Spleen (tissue), 11 donors: ENCODE data around the gene CATSPERB. TPM values are rescaled to one million over a fixed set of nuclear protein-coding genes. Genes with fewer than 3 reads are reported as not detected.

Experiments
- DNase-seq: peaks from one replicate; pipeline ENCODE4 v3.0.0-alpha.2; 2020
- H3K27ac ChIP-seq, 8 donors: fragments of 200-600 bp; sonication (generic) in 7 of 8; 1 replicate in 4 of 8; 2 replicates in 4 of 8; pipeline versions ENCODE4 v1.5.0 to v1.8.0; 2016 to 2021; ENCODE audit warnings: inconsistent platforms in 4 of 8, mild to moderate bottlenecking in 4 of 8, moderate library complexity in 1 of 8
- H3K27me3 ChIP-seq, 7 donors: fragments of 200-600 bp; sonication (generic) in 6 of 7; replicated peaks in 1 of 7; 1 replicate in 4 of 7; 2 replicates in 3 of 7; pipeline versions ENCODE4 v1.5.0 to v1.8.0; 2016 to 2021; ENCODE audit warnings: inconsistent platforms in 3 of 7, mild to moderate bottlenecking in 1 of 7
- H3K36me3 ChIP-seq, 6 donors: fragments of 200-600 bp; sonication (generic) in 5 of 6; 1 replicate in 4 of 6; 2 replicates in 2 of 6; pipeline versions ENCODE4 v1.5.0 to v1.8.0; 2016 to 2021; ENCODE audit warnings: inconsistent platforms in 2 of 6
- H3K4me1 ChIP-seq, 6 donors: fragments of 200-600 bp; sonication (generic) in 5 of 6; 1 replicate in 3 of 6; 2 replicates in 3 of 6; pipeline versions ENCODE4 v1.5.0 to v1.8.0; 2016 to 2021; ENCODE audit warnings: inconsistent platforms in 3 of 6
- H3K4me3 ChIP-seq, 8 donors: fragments of 200-600 bp; sonication (generic) in 7 of 8; 1 replicate in 4 of 8; 2 replicates in 4 of 8; pipeline versions ENCODE4 v1.5.0 to v1.8.0; 2016 to 2021; ENCODE audit warnings: inconsistent platforms in 4 of 8, mild to moderate bottlenecking in 4 of 8, moderate library complexity in 2 of 8
- H3K9me3 ChIP-seq, 8 donors: fragments of 200-600 bp; sonication (generic) in 7 of 8; 1 replicate in 4 of 8; 2 replicates in 4 of 8; pipeline versions ENCODE4 v1.5.0 to v1.8.0; 2016 to 2021; ENCODE audit warnings: inconsistent platforms in 4 of 8
- CTCF ChIP-seq, 11 experiments: fragments of 200-600 bp in 7 of 11; fragments of 450-650 bp in 4 of 11; sonication (generic) in 4 of 11; IDR thresholded peaks in 8 of 11; conservative IDR thresholded peaks in 3 of 11; 1 replicate in 7 of 11; 2 replicates in 4 of 11; pipeline versions ENCODE4 v1.4.0 to v1.8.0; 2016 to 2021; ENCODE audit warnings: antibody characterized with exemption in 11 of 11, inconsistent platforms in 4 of 11, mild to moderate bottlenecking in 1 of 11
- POLR2A ChIP-seq, 3 donors: fragments of 450-650 bp; IDR thresholded peaks; one replicate each; pipeline ENCODE4 v1.5.1; 2017; ENCODE audit warnings: antibody characterized with exemption in 3 of 3, mild to moderate bottlenecking in 1 of 3
- POLR2AphosphoS5 ChIP-seq, 3 donors: sonication (generic); formaldehyde crosslinking; IDR thresholded peaks; one replicate each; pipeline ENCODE4 v1.5.1; 2017; ENCODE audit warnings: antibody characterized with exemption in 3 of 3
- WGBS, 5 donors: extraction: QIAGEN DNeasy Blood & Tissue Kit in 3 of 5; methylation state at CpG; one replicate each; pipeline versions ENCODE4 v1.1.5 to v1.1.7; 2013 to 2018; 5-methylcytosine and 5-hydroxymethylcytosine counted together
- intact Hi-C: fragments of 100-400 bp; cut with DNase I; formaldehyde crosslinking; loops from one replicate; pipeline ENCODE4 v1.15.0; 2023; ENCODE audit warnings: low total_unique reads
- polyA plus RNA-seq, 3 donors: library from polyadenylated mRNA; stranded (reverse); fragments of 200-250 nt; gene quantifications; one replicate each; pipeline ENCODE4 v1.2.1, GENCODE V29; 2013
- small RNA-seq, 4 donors: library from RNA; depleted of rRNA; stranded (forward); fragments of <200 nt; gene quantifications; one replicate each; pipeline ENCODE3, GENCODE V24; 2016
- total RNA-seq, 7 donors: library from RNA; depleted of rRNA in 3 of 7; stranded (reverse); fragments of >200 nt in 3 of 7; fragmentation: NEBNext Ultra II Directional in 4 of 7; extraction: Animal tissue kit (Norgen Biotek cat#: 25700) in 4 of 7; gene quantifications; one replicate each; pipeline versions ENCODE4 v1.1.0 to v1.2.1, GENCODE V29; 2016 to 2021
- donor health status: healthy with polysubstance abuse.
- donor health status: DM: no; HTN: no; CAD: no; lungs with moderate emphysema.
- donor health status: DM: no; HTN: no; CAD: no.
- donor health status: Bipolar disorder and iron deficiency.
- donor health status: healthy.
- donor health status: DM: no; HTN: no; CAD: no.
- donor health status: DM: yes; HTN: yes; CAD: no.

CATSPERB gene
- total and polyA plus RNA-seq, 10 donors: 0.10 to 6.8 (median 1.9) TPM

- no peak for DNase-seq
- H3K9me3 ChIP-seq: peaks cover 0 to 5% (median under 1%) of the 10 kb centered on the region in 8 donors
- no peak overlapping the region for H3K27ac ChIP-seq
- no peak overlapping the region for H3K4me3 ChIP-seq
- intact Hi-C loops: no loop called here
- TF ChIP-seq POLR2AphosphoS5 (IDR thresholded peaks at IDR 0.05) (no peak), POLR2A (IDR thresholded peaks at IDR 0.05) (no peak), CTCF (IDR thresholded peaks at IDR 0.05 in 8 of 11, conservative IDR thresholded peaks at IDR 0.05 in 3 of 11) (no peak)
- no peaks in the 10 kb centered on the region for H3K4me1 ChIP-seq
- WGBS, 5 donors: 65 to 86% (median 74%) methylated on average over 3 of the region's 3 CpGs
- no peaks in the 10 kb centered on the region for H3K36me3 ChIP-seq
- H3K27me3 ChIP-seq: peaks cover 0 to 25% (median 0%) of the 10 kb centered on the region in 7 donors
Observed at GRCh38 chr14:91533623-91534022, 198.3 kb downstream of the CATSPERB start.

Small RNA genes within 50 kb of the gene (small RNA-seq; reads per million reads assigned to genes)
- gene AL133373.1: 0 reads per million in 4 donors
- gene POLR3GP1: 0 reads per million in 4 donors
- 0 reads per million in 4 donors for gene RF00012

Other genes starting within 250 kb of the CATSPERB start
- 100 to 1,000 TPM in 6 of 7 donors, 10 to 100 TPM in 1; 90.5 to 119 (median 109) TPM for gene PPP4R3A, start 221.8 kb downstream of the CATSPERB start, total RNA-seq
- 10 to 100 TPM; 53.9 to 76.5 (median 56.2) TPM for gene PPP4R3A, start 221.8 kb downstream of the CATSPERB start, polyA plus RNA-seq
- gene TC2N, start 135.4 kb upstream of the CATSPERB start, total RNA-seq: 10 to 100 TPM; 33.6 to 50.7 (median 41.6) TPM
- 1 to 10 TPM; 5.3 to 7.0 (median 5.6) TPM for gene TC2N, start 135.4 kb upstream of the CATSPERB start, polyA plus RNA-seq
- 100 to 1,000 TPM in 5 of 7 donors, 10 to 100 TPM in 2; 98.7 to 396 (median 225) TPM for gene FBLN5, start 215.6 kb upstream of the CATSPERB start, total RNA-seq
- gene FBLN5, start 215.6 kb upstream of the CATSPERB start, polyA plus RNA-seq: 10 to 100 TPM; 26.4 to 61.9 (median 48.2) TPM